Hematopoietic multipotent progenitor cell treated with erythropoietin and hydrocortisone succinate and interleukin-3 and kit ligand, for 6 days (in vitro differentiated cells): Measurements from ENCODE around the gene MYBPH.

Experiments
- DNase-seq: peaks from one replicate; pipeline ENCODE4 v3.0.0-alpha.2; 2015

The MYBPH gene

DNA sequence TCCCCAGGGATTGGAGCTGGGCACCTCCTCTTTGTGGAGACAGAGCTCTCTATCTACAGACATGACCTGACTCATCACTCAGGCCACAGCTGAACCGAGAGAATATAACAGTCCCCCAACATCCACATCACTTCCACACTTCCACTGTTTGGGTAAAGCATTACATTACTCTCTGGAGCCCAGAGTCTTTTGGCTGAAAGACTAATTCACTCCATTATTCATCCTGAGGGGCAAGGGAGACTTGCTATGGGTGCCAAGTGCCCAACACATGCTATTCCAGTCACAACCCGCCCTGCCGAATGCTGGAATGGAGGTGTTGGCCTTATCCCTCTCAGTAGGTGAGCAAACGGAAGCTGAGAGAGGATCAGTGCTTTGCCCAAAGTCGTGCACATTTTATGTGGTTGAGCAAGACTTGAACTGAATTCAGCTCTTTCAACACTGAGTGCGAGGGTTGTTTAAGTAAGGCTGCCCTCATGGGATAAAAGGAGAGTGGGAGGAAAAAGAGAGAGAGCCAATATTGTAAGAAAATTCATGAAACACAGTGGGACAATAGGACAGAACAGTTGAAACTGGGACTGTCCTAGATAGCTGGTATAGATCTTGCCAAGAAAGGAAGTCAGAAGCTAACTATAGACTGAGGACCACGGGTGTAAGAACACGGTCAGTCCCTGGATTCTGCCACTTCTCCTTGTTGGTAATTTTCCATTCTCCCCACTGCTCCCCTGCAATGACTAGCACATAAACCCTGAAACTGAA is 24.4 kb upstream of the MYBPH start:
- DNase-seq = no peak

DNA sequence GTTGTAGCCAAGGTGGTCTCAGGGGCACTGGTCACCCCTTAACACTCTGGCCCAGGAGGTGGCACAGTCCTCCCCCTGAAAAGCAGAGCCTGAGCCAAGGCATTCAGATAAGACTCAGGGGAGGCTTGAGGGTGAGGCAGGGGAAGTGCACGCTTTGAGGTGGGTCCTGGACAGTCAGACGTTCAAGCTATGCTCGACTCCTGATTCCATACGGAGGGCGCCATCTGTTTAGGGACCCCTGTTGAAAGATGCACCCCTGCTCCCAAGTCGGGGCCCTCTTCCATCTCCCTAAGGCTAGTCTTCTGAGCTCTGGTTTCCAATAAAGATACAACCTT is 23.8 kb upstream of the MYBPH start:
- no peak for DNase-seq

DNA sequence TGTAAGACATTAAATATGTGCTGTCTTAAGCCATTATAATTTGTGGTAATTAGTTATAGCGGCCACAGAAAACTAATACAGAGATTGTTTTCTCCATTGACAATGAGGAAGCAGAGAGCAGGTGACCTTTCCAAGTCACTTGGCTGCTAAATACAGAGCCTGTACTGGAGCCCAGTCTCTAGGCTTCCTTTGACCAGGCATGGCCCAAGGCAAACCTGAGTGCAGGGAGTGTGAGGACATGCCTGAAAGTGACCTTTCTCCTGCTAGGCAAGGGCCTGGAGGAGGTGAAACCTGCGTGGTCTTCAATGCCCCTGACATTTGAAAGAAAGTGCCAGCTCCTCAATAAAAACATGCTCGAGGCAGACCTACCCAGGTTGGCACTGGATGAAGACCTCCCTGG is 23.4 kb upstream of the MYBPH start:
- DNase-seq = no peak

DNA sequence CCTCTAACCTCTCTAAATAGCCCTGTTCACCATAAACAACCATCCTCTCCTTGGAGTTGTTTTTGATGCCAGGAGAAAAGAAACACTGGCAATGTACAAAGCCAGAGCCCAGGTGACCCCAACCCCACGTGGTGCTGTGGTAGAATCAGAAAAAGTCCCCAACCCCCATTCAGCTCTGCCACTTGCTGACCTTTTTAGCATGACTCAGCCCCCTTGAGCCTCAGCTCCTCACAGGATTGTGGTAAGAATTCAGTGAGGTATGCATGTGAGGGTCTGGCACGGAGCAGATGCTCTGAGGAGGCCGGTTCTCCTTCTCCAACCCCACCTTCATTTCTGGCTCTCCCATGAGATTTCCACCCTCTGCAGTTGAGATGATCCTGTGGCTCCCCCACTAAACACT is 22.0 kb upstream of the MYBPH start:
- no peak for DNase-seq

DNA sequence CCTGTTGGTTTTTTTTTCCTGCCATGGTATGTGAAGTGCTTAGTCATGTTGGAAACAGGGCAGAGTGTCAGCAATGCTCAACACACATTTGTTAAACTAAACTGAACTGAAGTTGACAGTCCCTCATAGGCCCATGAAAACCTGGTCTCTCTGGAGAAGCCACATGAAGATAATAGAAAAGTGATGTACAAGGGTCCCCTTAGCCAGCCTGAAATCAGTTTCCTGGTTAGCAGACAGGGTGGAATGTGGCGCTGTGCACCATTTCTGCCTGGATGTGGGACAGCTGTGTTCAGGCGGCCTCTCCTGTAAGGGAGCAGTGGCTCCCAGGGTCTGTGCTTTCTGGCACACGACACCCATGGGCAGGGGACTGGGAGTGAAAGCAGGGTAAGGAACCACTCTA is 20.7 kb upstream of the MYBPH start:
- DNase-seq = no peak

DNA sequence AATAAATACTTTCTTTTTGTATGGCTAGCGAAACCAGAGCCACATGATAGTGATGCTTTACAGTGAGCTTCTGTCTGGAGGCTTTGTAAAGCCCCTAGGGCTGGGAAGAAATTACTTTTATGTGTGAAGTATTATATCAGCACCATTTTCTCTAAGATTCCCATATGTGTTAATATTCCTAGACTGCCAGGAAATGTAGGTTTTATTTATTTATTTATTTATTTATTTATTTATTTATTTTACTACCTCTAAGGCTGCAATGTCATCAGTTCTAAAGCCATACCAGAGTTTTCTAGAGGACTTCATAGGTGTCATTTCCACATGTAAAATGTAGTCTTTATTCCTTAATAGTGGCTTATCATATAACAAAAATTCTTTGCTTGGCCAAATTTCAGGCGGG is 15.3 kb upstream of the MYBPH start:
- DNase-seq = no peak

DNA sequence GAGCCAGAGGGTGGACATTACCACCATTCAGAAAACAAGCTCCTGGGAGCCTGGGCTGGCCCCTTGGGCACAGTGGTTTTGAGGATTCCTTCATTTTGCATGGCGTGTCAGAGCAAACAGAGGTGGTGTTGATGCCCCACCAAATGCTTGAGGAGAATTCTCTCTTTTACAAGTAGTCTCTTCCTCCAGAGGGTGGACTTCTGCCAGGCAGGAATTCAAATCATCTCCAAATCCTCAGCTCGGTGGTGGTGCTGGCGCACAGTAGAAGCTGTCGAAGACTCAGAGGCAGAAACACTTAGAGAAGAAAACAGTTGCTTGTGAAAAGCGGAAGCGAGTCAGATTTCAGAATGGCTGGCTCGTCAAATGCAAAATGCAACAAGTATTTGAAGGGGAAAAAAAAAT is 14.3 kb upstream of the MYBPH start:
- no peak for DNase-seq

DNA sequence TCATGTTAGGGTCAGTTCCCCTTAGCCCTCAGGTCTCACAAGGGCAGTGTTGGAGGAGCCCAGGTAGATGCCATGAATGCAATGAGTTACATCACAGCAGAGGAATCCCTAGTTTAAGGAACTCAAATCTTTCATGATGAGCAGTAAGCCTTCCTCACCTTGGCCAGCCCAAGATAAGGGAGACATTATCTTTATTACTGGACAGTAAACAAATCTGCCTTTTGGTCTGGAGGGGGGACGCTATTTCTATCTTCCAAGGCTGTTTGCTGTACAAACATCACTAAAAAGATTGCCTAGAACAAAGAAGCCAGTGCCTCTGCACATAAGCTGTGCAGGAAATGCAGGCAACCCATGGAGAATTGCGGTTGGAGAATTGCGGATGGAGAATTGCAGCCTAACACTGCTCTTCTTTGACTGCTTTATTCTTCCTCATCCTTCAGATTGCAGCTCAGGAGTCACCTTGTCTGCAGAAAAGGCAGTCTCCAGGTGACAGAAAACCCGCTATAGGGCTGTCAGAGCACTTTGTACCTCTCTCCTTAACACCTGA is 13.1 kb upstream of the MYBPH start:
- DNase-seq = no peak

DNA sequence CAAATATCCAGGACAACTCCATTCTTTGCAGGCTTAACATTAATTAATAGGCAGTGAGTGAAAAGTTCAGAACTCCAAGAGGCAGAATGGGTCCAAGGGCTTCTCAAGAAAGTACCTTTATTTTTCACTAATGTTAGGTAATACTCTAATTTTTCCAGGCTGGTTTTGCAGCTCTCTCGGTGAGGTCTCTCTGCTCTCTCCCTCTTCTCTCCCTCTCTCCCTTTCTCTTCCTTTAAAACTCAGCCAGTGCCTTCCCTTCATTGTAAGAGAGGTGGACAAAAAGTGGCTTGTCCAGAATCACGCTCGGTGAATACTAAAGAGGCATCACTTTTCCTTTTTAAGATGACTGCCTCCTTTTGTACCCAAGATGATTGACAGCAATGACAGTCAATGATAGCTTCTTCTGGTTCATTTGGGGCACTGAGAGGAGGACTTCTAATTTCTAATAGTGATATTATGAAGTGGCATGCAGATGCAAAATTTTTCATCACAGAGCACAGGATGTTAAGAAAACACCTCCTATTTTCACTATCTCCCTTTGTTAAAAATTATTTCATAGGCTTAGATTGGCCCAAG is 12.2 kb upstream of the MYBPH start:
- no peak for DNase-seq

DNA sequence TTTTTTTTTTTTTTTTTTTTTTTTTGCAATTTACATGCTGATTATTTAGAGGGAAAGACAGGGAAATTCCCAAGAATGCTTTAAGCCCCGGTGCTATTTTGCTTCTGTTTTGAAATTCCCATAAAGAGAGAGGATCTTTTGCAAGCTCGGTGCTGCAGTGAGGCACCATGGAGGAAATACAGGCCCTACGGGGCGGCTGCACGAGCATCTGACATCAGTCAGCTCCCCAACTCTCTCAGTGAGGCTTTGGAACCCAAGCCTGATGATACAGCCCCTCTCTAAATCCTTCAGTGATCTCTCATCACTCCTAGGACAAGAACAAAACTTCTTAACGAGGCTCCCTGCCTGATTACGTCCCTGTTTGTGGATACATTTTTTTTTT is 11.7 kb upstream of the MYBPH start:
- no peak for DNase-seq

DNA sequence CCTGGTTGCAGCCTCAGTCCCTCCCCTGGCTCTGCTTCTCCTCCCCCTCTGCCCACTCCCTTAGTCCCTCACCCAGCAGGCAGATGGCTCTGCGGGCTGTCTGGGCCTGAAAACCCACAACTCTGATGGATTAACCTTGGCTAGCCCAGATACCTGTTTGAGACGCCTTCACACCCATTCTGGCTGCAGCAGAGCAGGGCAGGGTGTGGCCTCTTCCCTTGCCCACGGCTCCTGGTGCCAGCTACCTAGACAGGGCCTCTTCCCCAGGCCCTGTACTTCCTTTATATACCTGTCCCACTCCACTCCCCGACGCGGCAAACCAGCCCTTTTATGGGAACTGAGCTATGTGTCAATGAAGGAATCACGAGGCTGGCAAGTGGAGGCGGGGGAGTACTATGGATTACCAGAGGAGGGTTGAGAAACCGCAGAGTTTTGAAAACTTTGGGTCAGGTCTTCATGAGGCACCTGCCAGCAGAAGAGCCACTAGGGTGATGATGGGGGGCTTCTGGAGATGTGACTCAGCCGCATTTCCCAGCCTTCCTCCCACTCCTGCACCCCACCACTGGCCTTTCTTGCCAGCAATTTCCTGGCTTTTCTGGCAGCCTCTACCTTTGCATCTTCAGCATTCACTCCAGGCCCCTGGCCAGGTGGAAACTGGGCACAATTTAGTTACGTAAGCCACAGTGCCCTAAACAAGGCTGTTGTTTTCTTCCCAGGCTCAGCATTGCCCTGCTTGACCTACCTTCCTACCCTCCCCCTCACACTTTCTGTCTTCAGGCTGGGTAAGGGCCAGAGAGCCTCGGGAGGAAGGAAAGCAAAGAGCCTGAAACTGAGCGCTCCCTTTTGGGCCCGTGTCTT is 11.0 kb upstream of the MYBPH start, which contains the start of gene CHI3L1:
TSS of gene CHI3L1 (minus strand) at position 259 of the 858 bp plus-strand sequence. CDS start at position 178, 81 bp downstream.
- DNase-seq = no peak

DNA sequence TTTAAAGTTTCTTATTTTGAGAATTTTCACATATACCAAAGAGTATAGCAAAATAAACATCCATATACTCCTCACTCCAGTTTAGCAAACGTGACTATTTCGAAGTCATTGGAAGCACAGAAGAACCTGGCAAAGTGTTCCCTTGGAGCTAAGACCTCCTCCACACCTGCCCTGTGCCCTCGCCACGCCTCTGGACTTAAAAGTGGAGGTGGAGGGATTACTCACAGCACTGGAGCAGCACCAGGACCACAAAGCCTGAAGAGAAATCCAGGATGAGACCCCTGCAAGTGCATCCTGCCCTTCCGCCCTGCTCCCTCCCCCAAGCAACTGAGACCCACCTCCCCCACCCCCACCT is 10.4 kb upstream of the MYBPH start:
- DNase-seq = no peak

DNA sequence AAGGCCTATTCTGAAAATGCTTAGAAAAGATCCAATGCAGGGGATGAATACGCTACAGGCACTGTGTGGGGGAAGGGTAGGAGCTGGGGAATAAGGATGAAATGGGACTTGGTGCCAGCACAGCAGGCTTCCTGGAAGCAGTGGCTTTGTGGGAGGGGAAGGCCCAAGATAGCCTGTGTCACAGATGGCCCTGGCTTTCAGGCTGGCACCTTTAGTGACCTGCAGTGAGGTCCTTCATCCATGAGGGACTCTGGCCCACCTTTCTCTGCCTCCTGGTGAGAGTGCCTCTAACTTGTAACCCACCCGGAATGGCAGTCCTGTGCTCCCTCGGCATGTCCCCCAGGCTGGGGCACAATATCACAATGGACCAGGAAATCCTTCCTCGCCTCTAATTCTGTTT is 10.0 kb upstream of the MYBPH start:
- no peak for DNase-seq

DNA sequence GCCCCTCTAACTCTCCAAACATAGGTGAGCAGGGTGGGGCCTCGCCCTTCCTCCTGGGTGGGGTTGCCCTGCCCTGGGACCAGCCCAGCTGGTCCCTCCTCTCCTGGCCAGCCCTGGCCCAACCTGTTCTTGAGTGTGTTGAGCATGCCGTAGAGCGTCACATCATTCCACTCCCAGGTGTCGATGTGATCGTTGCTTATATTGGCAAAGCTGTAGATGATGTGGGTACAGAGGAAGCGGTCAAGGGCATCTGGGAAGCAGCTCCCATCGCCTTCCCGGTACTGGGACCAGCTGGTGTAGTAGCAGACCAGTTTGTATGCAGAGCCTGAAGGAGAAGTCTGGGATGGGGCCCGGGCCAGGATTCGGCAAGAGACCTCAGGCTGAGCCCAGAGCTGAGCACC is 9.4 kb upstream of the MYBPH start:
- no peak for DNase-seq

DNA sequence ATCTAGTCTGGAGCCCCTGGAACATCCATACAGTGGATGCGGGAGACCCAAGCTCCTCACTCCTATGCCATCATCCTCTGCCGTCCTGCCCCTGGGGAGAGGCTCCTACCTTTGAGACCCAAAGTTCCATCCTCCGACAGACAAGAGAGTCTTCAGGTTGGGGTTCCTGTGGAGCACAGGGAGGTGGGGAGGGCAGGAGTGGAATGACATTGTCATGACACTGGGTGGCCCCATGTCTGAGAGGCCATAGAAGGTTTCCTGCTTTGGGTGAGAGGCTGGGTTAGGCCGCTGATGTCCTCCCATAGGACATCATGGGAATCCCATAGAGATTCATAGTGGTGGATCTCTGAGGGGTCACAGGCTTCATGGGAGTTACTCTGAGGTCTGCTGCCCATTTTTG is 8.8 kb upstream of the MYBPH start:
- no peak for DNase-seq

DNA sequence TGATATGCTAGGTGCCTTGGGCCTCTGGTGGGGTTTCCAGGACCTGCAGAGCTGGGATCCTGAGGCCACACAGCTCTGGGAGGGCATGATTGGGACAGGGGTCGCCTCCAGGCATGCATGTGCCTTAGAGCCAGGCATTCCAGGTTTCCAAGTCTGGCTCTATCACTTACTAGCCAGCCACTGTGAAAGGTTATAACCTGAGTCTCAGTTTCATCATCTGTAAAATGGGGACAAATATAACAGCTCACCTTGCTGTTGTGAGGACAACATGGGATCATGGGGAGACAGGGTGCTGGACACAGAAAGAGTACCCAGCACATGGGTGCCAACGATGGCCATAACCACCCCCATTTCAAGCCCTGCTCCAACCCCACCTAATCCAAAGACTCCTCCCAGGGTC is 8.2 kb upstream of the MYBPH start:
- DNase-seq = no peak

DNA sequence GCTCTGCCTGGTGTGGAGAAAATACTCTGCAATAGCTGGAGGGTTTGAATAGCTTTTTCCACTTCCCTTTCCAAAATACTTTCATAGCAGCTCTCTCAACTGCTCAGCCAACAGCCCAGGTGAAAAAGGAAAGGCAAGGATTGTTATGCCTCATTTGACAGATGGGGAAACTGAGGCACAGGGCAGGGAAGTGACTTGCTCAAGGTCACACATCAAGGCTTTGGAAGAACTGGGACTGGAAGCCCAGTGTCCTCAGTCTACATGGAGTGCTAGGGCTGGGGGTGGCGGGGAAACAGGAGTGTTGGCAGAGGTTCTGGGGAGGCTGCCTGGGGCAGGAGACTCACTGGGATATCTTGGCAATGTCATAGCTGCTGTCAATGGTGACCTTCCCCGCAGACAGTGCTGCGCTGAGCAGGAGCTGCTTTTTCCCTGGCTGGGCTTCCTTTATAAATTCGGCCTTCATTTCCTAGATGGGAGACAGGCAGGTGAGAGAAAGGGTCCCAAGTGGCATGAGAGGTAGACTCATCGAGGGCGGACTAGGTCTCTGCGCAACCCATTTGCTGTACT is 6.8 kb upstream of the MYBPH start:
- DNase-seq = no peak

DNA sequence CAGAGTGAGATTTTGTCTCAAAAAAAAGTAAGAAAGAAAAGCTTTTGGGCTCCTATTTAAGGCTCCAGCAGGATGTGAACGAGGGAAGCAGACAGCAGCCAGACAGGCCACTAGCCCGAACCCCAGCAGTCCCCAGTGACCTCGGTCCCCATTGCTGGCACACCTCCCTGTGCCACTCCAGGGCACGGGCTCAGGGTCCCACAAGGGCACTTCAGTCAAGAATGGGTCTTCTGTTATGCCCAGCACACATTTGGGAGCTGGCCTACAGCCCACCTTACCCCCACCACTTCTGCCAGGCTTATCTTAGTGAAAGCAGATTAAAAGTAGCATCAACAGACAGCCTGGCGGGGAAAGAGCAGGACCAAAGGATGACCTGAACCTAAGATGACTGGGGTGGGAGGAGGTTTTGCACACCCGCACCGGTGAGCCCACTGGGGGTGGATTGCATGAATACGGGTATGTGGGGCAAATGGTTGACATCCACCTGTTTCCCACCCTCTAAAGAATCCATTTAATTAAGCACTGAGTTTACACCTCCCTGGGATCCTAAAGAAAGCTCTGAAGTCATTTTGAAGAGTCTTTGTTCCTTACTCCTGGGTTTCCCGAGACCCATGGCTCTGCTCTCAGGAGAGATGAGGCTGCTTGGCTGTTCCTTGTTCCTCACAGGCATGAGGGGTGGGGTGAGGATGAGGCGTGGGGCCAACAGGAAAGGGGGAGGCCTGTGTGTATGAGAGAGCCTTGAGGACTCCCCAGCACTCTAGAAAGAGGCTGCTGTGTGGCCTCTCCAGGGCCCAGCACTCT is 6.2 kb upstream of the MYBPH start:
- DNase-seq = no peak

DNA sequence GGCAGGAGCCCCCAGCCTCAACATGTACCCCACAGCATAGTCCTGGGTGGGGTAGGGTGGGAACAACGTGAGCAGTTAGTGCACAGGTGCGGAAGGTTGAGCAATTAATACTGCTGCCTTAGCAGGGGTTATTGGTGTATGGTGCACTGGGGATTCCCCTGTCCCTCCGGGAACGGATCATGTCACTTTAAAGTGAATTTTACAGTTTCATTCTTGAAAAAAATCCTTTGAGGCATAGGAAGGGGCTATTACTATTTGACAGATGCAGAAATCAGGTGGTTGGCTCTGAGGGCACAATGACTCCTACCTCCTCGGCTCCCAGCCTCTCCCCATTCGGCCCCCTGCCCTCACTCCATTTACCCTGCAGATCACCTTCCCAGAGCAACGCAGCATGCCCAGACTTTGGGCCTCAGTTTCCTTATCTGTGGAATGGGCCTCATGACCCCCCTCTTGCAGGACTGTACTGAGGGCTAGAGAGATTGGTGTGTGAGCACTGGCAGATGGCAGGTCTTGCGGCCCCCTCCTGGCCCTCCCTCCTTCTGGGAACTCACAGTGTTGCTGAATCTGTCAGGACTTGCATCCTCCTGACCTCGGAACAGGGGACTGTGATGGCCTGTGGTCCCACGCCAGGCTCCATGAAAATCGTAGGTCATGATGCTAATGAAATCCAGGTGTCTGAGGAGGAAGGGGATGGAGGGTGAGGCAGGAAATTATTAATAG is 5.1 kb upstream of the MYBPH start:
- DNase-seq = no peak

DNA sequence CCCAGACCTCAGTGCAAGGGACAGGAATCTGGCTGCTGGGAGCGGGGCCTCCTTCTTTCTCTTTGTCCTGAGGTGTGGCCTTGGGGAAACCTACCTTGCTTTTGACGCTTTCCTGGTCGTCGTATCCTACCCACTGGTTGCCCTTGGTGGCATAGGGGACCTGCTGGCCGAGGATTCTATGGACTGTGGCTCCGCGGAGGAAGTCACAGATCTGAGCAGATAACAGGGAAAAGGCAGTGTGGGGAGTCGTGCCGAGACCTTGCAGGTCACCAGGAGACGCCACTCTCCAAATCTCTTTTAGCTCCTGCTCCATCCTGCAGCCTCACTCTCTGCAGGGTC is 4.0 kb upstream of the MYBPH start:
- no peak for DNase-seq

DNA sequence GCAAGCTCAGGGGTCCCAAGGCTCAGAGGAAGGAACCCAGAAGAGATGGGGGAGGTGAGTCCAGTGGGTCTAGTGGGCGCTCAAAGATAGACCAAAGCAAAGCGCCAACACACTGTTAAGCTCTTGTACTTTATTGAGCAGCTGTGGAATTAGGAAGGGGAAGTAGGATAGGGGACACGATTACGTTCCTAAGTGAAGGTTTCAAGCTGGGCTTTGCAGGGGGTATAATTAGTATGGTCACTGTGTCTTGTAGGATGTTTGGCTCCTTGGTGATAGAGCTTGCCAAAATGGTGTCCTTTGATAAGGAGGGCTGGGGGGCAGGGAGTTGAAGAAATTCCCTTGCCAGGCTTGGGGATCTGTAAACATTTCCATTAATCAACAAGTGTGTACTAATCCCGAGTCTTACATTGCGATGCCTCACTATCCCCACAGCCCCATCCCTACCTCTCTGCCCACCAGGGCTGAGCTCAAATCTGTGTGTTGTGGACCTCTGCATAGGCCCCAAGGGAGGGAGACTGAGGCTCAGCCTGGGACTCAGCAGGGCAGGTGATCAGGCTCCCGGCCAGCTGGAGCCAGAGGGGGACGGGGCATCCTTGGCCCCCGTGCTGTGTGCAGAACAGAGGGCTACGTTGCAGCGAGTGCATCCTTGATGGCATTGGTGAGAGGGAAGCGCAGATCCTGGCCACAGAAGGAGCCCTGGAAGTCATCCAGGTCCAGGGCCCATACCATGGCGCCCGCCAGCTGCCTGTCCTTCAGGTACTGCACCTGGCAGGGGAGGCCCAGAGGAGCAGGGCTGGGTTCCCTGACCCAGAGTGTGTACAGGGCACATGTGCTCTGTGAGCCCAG is 3.4 kb upstream of the MYBPH start:
- no peak for DNase-seq
